HUDEP-2 (cell line): ENCODE measurements around the gene MORN1.

Experiments
- DNase-seq, 76 experiments: peaks; one replicate each; lab custom pipeline; 2025; ENCODE audit not compliant: unreplicated experiment in 76 of 76; lab: John Stamatoyannopoulos, UW

The MORN1 gene

GRCh38 chr1:2282556-2283270, 108.6 kb downstream of the MORN1 start:
- DNase-seq, result no peak

GRCh38 chr1:2279817-2280216, 111.5 kb downstream of the MORN1 start:
- DNase-seq, result no peak

- no peak for DNase-seq
These were observed 112.1 kb downstream of the MORN1 start for GRCh38 chr1:2279210-2279639.

- DNase-seq, result no peak
These were observed 112.7 kb downstream of the MORN1 start for GRCh38 chr1:2278591-2279209.

- peak in 46 of 76 experiments; percentile 5 to 56 (median 27) for DNase-seq
These were observed 113.4 kb downstream of the MORN1 start for GRCh38 chr1:2277741-2278488.

GRCh38 chr1:2276803-2277580, 114.4 kb downstream of the MORN1 start:
- no peak for DNase-seq

- DNase-seq, result no peak
These were observed 115.4 kb downstream of the MORN1 start for GRCh38 chr1:2275796-2276536.

- no peak for DNase-seq
These were observed 116.4 kb downstream of the MORN1 start for GRCh38 chr1:2274929-2275475.

- DNase-seq, result no peak
These were observed 117.0 kb downstream of the MORN1 start for GRCh38 chr1:2274231-2274928.

- no peak for DNase-seq
These were observed 117.8 kb downstream of the MORN1 start for GRCh38 chr1:2273401-2274090.

GRCh38 chr1:2272686-2273400, 118.5 kb downstream of the MORN1 start:
- peak in 4 of 76 experiments; percentile 9 to 11 (median 10) for DNase-seq

- DNase-seq, result no peak
These were observed 119.3 kb downstream of the MORN1 start for GRCh38 chr1:2271841-2272655.
